NCI-H146 treated with DMSO at 0.1 percent for 48 hours (cell line): ENCODE measurements around the gene MYADML2.
"Not testable (repeated sequence)": the region's sequence is repeated elsewhere in the genome, so short reads cannot be mapped to it uniquely, and the experiment has no call there.

Experiments
- DNase-seq: peaks from one replicate; lab custom pipeline; 2025; ENCODE audit not compliant: unreplicated experiment; lab: John Stamatoyannopoulos, UW

MYADML2 gene, protein sequence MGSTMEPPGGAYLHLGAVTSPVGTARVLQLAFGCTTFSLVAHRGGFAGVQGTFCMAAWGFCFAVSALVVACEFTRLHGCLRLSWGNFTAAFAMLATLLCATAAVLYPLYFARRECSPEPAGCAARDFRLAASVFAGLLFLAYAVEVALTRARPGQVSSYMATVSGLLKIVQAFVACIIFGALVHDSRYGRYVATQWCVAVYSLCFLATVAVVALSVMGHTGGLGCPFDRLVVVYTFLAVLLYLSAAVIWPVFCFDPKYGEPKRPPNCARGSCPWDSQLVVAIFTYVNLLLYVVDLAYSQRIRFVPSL

GRCh38 chr17:81947189-81947588, at the start of gene MYADML2:
MYADML2 (minus strand) TSS chr17:81947233; CDS start chr17:81941741, 5,492 bp downstream.
- no peak for DNase-seq

DNA sequence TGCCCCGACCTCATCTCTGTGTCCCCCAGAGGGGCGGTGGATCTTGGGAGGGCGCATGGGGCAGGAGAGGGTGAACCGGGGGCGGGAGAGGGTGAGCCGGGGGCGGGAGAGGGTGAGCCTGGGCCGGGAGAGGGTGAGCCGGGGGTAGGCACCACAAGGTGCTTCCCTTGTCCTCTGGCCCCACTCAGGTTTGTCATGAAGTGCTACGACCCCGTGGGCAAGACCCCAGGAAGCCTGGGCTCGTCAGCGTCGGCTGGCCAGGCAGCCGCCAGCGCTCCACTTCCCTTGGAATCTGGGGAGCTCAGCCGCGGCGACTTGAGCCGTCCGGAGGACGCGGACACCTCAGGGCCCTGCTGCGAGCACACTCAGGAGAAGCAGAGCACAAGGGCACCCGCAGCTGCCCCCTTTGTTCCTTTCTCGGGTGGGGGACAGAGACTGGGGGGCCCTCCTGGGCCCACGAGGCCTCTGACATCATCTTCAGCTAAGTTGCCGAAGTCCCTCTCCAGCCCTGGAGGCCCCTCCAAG, 49.3 kb upstream of the MYADML2 start:
- DNase-seq, result no peak

DNA sequence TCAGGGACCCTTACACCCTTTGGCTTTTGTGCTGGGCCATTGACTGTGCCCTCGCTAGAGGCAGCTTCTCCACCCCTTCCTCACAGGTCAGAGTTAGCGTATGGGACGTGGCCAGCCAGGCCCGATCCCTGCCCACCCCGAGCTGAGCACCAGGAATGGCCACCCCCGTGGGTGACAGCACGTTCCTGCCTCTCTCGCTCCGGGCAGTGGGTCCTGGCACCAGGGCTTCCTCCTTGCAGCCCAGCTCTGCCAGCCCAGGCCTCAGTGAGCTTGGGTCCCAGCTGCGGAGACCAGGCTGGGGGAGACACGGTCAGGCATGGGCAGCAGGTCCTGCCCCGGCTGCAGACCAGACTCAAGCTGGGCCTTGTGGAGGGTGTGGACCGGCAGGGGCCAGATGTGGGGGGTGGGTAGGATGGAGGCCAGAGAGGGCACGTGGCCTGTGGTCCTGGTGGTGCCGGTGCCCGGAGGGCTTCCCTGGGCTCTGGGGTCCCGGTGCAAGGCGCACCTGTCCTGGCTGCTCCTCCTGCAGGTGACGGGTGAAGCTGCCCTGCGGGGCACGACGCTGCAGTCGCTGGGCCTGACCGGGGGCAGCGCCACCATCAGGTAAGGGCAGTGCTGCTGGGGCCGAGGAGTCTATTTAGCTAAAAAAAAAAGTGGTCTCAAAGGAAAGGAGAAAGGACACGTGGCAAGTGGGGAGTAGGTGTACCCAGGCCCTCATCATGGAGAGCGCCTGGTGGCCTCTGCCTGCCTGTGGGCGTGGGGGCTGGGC, 48.6 kb upstream of the MYADML2 start:
- DNase-seq, result no peak

DNA sequence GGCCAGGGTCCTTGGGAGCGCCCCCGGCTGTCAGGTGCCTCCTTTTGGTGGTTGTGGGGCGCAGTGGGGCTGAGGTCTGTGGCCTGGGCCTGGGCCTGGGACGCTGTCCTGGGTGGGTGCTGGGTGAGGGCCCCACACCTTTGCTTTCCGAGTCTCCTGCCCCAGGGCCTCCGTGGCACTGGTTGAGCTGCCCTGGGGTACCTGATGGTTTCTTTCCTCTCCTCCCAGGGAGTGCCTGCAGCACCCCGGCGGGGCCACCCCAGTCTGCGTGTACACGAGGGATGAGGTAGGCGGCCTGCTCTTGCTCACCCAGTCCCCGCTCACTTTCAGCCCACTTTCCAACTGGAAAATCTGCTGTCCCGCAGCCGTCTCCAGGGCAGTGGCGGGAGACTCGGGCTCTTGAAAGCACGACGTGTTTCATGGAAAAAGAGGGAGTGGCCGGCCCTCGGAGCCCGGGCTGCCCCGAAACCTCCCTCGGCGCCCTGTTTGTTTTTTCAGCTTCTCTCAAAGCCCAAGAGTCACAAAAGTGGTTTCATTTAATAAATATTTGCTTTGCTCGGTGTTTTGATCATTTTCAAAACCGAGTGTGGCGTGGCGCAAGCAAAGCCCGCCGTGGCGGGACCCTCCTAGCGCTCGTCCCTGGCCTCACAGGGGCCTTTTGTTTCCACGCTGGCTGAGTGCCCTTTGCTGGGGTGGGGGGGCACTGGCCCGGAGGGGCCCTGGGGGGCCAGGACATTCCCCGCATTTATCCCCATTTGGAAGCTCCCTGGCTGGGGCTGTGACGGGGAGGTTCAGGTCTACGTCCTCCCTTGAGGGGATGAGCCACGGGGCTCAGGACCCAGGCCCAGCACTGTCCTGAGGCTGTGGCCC, 47.8 kb upstream of the MYADML2 start:
- DNase-seq, result no peak

DNA sequence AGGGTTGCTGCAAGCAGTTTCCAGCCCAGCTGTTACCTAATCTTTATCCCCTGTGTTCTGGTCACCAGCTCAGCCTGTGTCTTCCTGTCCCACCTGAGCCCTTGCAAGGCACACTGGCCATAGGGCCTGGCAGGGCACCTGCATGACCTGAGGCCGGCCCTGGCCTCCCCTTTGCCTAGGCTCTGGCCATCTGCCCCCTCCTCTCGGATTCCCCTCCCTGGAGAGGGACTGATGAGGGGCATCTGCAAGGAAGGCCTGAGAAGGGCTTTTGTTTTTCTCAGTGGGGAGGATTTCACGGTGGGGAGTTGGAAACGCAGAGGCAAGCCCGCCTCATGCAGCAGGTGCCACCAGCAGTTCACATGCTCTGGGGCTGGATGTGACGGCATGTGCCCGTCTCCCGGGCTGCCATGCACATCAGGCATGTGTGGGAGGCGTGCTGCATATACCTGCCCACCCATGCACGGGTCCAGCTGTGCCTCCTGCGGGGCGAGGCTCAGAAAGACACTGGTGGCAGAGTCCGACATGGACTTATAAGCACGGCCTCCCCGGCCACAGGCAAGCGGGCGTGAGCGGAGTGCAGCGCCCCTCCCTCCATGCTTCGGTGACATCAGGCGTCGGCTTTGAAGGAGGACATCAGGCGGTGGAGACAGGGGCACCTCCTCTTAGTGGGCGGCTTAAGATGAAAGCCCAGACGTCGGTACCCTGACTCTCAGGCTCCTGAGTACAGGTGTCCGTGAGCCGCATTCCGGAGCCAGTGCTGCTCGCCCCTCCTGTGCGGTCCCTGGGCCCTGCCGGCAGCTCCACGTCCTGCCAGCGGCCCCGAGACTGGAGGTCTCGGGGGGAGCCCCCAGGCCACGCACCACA, 46.9 kb upstream of the MYADML2 start:
- DNase-seq, result no peak

GRCh38 chr17:81992306-81993102, 45.5 kb upstream of the MYADML2 start:
- no peak for DNase-seq

GRCh38 chr17:81991684-81992305, 44.8 kb upstream of the MYADML2 start:
- no peak for DNase-seq

DNA sequence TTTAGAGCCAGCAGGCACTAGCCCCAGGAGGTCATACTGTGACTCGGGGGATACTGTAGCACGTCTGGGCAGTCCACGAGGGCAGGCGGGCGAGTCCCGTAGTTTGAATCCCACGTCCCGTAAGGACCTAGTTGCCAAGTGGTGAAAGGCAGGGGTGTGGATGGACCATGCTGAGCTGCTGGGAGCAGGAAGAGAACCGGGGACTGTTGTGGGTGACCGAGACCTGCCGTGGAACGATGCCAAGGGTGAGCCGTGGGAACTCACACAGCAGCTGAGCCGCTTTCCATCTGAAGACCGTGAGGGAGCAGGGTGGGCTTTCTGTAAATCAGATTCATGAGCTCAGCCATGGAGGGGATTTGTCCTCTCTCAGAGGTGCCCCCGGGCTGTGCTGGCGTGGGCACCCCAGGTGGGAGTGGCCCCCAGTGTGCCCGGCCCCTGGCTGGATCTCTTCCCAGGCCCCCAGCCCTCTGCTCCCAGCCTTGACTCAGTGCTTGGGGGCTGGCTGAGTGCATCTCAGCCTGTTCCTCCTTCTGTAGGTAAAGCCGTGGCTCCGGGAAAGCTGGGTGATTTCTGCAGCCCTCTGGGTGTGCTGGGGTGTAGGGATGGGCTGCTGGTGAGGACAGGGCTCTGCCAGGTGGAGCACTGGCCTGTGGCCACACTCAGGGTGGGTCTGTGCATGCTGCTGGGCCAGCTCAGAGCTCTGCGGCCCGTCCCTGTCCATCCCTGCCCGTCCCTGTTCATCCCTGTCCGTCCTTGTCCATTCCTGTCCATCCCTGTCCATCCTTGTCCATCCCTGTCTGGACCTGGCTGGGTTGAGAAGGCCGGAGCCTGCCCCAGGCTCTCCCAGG, 44.0 kb upstream of the MYADML2 start:
- DNase-seq, result no peak

- DNase-seq, result no peak
Measured at GRCh38 chr17:81987161-81987770, 40.2 kb upstream of the MYADML2 start.

DNA sequence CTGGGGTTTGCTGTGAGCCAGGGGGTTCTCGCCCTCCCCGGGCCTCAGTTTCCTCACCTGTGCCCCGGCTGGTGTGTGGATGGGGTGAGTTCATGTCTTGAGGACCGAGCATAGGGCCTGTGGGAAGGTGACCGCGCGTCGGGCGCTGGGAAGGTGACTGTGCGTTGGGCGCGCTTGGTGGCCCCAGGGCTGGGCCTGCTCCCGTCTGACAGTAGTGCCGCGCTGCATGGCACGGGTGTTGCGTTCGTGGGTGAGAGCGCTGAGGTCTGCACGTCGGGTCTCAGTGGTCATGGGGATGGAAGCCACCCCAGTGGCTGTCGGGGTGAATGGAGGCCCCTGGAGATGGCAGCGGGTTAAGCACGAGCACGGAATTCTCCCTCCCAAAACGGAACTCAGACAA, 39.6 kb upstream of the MYADML2 start:
- no peak for DNase-seq

DNA sequence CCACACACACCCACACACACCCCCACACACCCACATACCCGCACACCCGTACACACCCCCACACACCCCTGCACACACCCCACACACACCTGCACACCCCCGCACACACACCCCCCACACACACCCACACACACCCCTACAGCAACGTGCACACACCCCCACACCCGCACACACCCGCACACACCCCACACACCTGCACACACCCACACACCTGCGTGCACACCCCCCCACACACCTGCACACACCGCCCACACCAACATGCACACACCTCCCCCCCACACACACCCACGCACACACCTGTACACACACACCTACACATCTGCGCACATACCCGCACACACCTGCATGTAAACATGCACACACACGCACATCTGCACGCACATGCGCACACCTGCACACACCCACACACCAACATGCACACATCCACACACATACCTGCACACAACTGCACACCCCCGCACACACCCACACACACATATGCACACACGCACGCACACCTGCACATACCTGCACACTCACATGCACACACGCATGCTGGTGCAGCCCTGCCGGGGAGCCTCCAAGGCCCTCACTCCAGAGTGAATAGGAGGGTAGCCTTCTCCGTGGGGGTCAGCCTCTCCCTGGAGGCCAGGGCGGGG, 37.9 kb upstream of the MYADML2 start:
- DNase-seq, result no peak

DNA sequence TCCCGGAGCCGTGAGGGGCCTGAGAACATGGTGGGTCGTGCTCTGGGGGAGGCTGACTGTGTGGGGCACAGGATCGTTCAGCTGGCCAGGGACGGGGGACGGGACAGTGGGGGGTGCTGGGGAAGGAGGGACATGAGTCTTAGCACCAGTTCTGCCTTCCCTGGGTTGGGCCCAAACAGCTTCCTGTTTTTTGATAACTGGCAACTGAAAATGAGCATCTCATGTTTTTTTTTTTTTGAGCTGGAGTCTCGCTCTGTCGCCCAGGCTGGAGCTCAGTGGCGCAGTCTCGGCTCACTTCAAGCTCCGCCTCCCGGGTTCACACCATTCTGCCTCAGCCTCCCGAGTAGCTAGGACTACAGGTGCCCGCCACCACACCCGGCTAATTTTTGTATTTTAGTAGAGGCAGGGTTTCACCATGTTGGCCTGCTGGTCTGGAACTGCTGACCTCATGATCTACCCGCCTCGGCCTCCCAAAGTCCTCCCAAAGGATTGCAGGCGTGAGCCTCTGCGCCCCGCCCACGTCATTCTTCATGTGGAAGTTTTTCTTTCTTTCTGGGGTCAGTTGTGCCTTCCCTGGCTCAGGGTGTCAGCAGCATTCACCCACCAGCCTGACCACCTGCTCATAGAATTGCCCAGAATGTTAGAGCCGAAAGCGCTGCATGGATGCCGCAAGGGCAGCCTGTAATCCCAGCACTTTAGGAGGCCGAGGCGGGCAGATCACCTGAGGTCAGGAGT, 36.8 kb upstream of the MYADML2 start:
- no peak for DNase-seq

DNA sequence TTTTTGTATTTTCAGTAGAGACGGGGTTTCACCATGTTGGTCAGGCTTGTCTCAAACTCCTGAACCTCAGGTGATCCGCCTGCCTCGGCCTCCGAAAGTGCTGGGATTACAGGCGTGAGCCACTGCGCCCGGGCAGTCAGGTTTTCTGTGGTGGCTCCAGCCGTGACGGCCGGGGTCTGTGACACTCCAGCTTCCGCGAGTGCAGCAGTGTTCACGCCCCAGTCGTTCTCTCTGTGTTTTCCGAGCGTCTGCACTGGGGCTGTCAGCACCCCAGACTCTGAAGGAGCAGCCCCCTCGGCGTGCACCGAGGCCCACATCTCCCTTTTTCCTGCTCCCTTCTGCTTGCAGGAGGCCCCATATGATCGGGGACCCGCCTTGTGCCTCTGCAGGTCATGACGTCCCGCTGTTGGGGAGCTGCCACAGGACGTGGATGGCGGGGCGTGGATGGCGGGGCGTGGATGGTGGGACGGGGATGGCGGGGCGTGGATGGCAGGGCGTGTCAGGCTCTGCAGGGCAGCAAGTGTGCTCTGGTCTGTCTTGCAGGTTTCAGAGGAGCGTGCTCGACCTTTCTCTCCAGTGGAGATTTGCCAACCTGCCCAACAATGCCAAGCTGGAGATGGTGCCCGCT, 36.1 kb upstream of the MYADML2 start:
- DNase-seq, result no peak

- DNase-seq, result not testable (repeated sequence)
Measured at GRCh38 chr17:81981511-81981910, 34.5 kb upstream of the MYADML2 start.

DNA sequence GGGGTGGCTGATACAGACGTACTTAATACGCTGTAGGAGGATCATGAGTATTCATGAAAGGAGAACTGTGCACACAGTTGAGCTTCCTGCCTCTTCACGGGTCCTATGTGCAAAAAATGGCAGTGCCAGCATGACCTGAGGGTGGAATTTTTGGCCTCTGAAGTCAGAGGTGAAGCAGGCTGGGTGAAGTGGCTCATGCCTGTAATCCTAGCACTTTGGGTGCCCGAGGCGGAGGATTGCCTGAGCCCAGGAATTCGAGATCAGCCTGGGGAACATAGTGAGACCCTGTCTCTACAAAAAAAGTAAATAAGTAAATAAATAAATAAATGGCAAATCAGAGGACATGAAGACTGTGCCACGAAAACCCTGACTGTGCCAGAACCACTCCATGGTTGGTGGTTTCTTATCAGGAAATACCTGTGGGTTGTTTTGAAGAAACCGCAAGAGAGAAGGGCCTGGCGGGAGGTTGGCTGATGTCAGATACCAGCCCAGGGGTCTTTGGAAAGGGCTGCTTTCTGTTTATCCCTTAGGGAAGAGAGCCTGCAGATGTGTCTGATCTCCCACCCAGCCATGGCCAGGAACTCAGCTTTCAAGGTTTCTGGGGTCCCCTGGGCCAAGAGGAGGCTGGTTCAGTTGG, 33.8 kb upstream of the MYADML2 start:
- no peak for DNase-seq

DNA sequence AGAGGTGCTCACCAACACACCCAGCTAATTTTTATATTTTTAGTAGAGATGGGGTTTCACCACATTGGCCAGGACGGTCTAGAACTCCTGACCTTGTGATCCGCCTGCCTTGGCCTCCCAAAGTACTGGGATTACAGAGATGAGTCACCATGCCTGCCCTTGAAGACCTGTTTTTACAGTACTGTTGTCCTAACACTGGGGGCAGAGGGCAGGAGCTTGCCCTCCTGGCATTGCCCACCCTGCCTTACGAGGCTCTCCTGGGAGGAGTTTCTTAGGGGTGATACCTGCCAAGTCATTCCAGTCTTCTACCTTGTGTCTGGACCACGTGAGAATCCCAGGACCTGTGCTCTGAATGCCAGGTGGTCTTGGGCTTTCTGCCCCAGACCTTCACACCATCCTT, 33.1 kb upstream of the MYADML2 start:
- DNase-seq, result no peak
